Activated CD8-positive, alpha-beta memory T cell treated with anti-CD3 and anti-CD28 coated beads, Interleukin-2, amount 50 U/mL, for 1 hour (primary cell): ENCODE data around the gene IRAK2.
"Not testable (repeated sequence)": the region's sequence is repeated elsewhere in the genome, so short reads cannot be mapped to it uniquely, and the experiment has no call there.

Experiments used
- DNase-seq: peaks from one replicate; pipeline ENCODE4 v3.0.0-alpha.2; 2020; ENCODE audit errors: extremely low read depth

Gene IRAK2, protein sequence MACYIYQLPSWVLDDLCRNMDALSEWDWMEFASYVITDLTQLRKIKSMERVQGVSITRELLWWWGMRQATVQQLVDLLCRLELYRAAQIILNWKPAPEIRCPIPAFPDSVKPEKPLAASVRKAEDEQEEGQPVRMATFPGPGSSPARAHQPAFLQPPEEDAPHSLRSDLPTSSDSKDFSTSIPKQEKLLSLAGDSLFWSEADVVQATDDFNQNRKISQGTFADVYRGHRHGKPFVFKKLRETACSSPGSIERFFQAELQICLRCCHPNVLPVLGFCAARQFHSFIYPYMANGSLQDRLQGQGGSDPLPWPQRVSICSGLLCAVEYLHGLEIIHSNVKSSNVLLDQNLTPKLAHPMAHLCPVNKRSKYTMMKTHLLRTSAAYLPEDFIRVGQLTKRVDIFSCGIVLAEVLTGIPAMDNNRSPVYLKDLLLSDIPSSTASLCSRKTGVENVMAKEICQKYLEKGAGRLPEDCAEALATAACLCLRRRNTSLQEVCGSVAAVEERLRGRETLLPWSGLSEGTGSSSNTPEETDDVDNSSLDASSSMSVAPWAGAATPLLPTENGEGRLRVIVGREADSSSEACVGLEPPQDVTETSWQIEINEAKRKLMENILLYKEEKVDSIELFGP

DNA sequence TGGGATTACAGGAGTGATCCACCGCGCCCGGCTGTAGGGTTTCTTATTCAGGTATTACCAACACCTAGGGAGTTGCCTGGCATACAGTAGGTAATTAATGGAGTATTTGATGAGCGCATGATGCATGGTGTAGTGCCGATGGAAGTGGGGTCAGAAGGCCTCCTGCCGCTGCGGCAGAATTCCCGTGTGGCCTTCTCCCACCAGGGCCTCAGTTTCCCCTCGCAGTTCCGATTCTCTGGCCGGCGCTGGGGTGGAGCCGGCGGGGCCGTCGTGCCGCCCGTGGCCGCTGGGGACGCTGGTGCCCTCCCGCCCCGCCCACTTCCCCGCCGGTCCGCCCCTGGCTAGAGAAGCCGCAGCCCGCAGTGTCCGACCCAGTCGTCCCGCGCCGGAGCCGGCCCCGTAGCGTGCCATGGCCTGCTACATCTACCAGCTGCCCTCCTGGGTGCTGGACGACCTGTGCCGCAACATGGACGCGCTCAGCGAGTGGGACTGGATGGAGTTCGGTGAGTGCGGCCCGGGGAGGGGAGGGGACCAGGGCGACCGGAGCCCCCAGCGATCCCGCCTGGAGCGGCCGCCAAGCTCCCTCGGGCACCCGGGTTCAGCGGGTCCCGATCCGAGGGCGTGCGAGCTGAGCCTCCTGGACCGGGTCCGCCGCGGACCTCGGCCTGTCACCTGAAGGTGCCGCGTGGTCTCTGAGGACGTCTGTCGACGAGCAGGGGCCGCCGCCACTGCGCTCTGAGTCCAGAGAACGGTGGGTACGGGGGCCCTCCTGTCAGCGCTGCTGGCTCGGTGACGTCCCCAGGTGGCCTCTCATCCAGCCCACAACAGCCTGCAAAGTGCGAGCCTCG lies at the start of gene IRAK2:
IRAK2 (plus strand) TSS at position 374 of the 848 bp plus-strand sequence; CDS start at position 410, 36 bp downstream.
- DNase-seq: no peak

DNA sequence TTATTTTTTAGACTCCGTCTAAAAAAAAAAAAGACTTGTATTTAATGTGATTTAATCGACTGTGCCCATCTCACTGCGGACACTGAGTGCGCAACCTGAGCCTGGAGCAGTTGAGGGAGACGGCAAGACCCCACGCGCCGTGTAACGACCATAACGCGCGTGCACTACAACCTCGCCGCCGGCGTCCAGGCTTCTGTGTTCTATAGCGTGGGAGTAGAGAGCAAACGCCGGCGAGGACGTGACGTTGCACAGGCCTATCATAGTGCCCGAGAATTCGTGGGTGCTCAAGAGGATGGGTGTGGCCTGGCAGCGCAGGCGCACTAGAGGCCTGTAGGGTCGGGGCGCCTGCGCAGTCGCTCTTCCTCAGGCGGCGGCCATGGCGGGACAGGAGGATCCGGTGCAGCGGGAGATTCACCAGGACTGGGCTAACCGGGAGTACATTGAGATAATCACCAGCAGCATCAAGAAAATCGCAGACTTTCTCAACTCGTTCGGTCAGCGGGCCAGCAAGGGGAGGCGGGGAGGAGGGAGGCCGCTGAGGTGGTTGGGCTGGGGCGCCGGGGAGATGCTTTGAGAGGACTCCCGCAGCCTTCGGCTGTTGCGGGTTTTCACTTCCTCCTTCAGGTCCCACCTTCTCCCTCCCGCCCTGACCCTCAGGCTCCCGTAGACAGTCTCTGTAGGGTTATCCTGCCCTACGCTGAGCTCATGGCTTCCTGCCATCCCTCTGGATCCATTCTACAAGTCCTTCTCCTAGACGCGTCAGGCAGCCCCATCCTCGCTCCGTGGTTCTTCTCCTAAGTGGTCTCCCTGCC lies 49.2 kb upstream of the IRAK2 start, which contains the start of gene BRK1:
BRK1 (plus strand) TSS at position 350 of the 812 bp plus-strand sequence; CDS start at position 377, 27 bp downstream.
- peak; percentile 92 for DNase-seq

DNA sequence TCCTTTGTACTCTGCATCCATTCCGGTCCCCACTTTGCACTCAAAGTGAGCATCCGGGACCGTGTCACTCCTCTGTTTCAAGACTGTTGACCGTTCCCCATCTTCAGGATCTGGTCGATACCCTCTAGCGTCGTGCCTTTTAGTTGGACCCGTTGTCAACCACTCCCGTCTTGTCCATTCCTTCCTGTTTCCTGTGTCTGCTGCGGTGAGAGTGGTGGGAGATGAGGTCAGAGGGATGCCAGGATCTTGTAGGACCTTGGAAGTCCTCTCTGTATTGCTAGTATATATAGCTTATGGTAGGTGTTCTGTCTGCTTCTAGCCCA lies 48.6 kb upstream of the IRAK2 start:
- no peak for DNase-seq

DNA sequence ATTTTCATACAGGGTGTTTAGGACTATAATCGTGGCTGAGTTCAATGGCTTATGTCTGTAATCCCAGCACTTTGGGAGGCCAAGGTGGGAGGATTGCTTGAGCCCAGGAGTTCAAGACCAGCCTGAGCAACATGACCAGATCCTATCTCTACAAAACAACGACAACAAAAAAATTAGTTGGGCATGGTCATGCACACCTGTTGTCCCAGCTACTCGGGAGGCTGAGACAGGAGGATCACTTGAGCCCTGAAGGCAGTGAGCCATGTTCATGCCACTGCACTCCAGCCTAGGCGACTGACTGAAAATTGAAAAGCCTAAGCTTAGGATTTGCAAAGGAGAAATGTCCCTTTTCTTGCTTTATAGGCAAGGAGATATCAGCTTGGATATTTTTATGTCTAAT lies 47.8 kb upstream of the IRAK2 start:
- no peak for DNase-seq

DNA sequence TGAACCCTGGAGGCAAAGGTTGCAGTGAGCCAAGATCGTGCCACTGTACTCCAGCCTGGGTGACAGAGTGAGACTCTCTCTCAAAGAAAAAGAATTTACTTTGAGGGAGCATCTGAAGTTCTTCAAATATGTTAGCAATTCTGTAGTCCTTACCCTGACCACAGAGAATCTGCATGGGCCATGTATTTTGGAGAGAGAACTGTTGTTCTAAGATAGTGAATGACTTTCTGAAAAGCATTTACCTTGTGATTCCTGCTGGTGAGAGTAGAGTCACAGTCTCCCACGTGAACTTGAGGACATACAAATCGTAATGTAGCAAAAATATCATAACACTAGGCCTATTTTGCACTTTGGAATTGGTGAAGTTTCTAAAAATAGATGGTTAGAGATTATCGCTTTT lies 45.3 kb upstream of the IRAK2 start:
- no peak for DNase-seq

DNA sequence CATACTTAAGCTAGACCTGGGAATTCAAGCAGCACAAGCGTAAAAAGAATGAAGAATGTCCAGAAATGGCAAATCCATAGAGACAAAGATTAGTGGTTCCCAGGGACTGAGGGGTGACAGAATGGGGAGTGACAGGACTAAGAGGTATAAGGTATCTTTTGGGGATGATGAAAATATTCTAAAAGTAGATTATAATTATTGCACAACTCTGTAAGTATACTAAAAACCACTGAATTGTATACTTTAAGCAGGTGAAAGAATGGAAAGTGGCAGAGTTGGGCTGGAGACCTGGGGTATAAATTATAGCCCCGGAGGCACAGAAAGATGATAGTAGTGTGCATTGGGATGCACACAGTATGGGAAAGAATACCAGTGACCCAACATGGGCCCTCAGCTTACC lies 43.7 kb upstream of the IRAK2 start:
- no peak for DNase-seq

DNA sequence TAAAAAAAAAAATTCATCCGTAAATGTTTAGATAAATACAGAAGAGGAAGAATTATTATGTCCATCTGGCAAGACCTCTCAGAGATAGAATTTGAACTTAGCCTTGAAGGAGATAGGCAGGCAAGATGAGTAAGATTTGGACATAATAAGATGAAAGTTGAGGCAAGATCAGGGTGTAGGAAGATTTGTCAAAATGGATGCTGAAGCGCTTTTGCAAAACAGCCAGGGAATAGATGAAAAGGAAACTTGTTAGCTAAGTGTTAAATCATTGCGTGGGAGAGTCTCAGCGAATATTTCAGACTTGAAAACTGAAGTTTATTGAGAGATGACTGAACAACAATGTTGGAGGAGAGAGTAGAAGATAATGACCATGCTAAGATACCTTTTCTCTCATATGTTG lies 42.0 kb upstream of the IRAK2 start:
- no peak for DNase-seq

DNA sequence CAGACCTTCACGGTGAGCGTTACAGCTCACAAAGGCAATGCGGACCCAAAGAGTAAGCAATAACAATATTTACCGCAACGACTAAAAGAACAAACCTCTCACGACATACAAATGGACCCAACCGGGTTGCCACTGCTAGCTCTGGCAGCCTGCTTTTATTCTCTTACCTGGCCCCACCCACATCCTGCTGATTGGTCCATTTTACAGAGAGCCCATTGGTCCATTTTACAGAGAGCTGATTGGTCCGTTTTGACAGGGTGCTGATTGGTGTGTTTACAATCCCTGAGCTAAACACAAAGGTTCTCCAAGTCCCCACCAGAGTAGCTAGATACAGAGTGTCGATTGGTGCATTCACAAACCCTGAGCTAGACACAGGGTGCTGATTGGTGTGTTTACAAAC lies 28.8 kb upstream of the IRAK2 start:
- not testable (repeated sequence) for DNase-seq

DNA sequence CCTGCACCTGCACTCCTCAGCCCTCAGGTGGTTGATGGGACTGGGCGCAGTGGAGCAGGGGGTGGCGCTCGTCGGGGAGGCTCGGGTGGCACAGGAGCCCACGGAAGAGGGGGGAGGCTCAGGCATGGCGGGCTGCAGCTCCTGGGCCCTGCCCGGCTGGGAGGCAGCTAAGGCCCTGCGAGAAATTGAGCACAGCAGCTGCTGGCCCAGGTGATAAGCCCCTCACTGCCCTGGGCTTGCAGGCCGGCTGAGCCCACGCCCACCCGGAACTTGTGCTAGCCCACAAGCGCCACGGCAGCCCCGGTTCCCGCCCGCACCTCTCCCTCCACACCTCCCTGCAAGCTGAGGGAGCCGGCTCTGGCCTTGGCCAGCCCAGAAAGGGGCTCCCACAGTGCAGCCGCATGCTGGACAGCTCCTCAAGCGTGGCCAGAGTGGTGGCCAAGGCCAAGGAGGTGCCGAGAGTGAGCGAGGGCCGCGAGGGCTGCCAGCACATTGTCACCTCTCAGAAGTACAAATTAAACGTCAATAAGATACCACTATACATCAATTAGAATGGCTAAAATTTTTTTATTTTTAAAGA lies 28.2 kb upstream of the IRAK2 start:
- DNase-seq: no peak

DNA sequence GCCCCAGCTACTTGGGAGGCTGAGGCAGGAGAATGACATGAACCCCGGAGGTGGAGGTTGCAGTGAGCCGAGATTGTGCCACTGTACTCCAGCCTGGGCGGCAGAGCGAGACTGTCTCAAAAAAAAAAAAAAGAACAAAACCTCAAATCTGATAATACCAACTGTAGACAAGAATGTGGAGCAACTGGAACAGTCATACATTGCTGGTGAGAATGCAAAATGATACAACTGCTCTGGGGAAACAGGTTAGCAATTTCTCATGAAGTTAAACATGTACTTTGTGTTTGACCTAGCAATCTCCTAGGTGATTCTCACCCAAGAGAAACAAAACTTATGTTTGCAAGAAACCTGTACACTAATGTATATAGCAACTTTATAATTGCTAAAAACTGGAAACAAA lies 27.5 kb upstream of the IRAK2 start:
- DNase-seq: no peak

DNA sequence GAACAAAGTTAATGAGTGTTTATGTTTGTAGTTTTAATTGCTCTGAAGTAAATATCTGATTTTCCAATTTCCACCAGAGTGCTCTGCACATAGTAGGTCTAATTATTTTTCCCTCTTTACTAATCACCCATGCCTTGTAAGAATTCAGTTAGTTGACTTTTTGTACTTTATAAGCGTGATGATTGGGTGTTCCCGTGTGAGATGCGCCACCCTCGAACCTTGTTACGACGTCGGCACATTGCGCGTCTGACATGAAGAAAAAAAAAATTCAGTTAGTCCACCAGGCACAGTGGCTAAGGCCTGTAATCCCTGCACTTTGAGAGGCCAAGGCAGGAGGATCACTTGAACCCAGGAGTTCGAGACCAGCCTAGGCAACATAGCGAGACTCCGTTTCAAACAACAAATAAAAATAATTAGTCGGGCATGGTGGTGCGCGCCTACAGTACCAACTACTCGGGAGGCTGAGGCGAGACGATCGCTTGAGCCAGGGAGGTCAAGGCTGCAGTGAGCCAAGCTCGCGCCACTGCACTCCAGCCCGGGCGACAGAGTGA lies 23.6 kb upstream of the IRAK2 start:
- no peak for DNase-seq

DNA sequence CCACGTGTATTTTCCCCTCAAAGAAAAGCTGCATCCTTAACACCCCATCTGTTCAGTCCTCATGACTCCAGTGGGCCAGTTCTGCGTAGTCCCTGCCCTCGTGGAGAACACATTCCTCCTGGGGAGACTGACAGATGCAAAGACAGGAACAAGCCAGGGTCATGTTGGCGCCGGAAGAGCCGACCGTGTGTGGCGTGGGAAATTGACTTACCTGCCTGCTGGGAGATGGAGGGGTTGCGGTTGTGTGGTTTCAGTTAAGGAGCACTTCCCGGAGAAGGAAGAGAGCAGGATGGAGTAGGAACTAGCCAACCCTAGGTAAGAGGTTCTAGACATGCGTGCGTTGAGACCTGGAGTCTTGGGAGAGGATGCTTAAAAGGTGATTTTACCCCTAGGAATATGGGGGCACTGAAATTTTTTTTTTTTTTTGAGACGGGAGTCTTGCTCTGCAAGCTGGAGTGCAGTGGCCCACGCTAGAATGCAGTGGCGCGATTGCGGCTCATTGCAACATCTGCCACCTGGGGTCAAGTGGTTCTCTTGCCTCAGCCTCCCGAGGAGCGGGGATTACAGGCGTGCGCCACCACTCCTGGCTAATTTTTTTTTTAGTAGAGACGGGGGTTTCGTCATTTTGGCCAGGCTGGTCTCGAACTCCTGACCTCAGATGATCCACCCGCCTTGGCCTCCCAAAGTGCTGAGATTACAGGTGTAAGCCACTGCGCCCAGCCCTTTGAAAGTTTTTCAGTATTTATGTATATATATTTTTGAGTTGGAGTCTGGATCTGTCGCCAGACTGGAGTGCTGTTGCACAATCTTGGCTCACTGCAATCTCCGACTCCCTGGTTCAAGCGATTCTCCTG lies 21.8 kb upstream of the IRAK2 start:
- no peak for DNase-seq

DNA sequence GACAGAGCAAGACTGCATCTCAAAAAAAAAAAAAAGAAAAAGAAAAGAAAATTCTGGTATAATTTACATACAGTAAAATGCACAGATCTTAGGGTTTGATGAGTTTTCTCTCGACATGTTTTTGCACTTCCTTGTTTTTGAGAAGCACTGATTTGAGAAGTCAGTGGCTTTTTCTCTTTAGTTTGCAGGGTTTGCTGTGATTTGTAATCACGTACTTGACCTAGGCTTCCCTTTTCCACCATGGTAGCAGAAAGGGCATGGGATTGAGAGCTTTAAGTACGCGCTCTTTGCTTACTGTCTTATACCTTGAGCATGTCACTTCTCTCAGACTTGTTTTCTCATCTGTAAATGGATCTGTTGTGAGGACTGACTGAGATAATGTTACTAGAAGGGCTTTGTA lies 19.0 kb upstream of the IRAK2 start:
- DNase-seq: no peak

DNA sequence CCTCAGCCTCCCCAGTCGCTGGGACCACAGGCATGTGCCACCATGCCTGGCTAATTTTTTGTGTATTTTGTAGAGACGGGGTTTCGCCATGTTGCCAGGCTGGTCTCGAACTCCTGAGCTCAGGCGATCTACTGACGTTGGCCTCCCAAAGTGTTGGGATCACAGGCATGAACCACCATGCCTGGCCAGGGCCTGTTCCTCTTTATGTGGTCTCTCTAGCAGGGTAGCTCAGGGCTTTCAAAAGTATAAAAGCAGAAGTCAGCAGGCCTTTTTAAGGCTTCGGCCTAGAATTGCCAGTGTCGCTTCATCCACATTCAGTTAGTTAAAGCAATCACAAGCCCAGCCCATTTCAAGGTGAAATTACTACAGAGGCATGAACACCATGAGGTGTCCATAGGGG lies 15.5 kb upstream of the IRAK2 start:
- no peak for DNase-seq

DNA sequence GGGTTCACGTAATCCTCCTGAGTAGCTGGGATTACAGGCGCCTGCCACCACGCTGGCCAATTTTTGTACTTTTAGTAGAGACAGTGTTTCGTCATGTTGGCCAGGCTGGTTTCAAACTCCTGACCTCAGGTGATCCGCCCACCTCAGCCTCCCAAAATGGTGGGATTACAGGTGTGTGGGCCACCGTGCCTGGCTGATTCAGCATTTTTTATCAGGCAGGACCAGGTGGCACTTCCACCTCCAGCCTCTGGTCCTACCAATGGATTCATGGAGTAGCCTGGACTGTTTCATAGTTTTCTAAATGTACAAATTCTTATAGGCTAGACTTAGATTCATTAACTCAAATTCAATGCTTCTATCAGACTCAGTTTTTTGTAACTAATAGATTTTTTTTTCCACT lies 13.7 kb upstream of the IRAK2 start:
- DNase-seq: no peak

DNA sequence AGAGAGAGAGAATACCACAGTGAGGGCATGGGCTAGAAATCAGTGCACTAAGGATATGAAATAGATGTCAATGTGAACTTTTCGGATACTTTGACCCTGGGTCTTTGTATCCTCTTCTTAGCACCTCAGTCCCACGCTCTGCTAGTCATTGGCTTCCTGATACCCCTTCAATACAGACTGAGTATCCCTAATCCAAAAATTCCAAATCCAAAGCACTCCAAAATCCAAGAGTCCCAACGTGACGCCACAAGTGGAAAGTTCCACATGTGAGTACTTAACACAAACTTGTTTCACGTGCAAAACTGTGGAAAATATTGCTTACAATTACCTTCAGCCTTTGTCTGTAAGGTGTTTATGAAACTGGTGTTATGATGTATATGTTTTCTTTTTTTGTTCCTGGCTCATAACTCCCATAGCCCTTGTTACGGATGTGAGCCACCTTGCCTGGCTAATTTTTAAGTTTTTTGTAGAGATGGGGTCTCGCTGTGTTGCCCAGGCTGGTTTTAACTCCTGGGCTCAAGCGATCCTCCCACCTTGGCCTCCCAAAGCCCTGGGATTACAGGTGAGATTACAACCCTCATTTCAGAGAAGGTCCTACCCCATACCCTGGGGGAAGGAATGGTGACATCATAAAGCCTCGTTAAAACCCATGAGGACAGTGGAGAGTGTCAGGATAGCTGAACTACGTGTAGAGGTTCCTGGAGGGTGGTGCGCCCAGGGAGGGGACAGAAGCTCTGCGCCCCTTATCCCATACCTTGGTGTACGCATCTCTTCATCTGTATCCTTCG lies 10.2 kb upstream of the IRAK2 start:
- no peak for DNase-seq

DNA sequence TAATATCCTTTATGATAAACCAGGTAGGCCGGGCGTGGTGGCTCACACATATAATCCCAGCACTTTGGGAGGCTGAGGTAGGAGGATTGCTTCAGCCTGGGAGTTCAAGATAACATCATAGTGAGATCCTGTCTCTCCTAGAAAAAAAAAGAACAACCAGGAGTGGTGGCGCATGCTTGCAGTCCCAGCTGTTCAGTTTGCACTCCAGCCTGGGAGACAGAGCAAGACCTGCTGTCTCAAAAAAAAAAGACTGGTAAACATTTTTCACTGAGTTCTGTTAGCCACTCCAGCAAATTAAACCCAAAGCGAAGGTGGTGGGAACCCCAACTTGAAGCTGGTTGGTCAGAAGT lies 9.6 kb upstream of the IRAK2 start:
- no peak for DNase-seq

DNA sequence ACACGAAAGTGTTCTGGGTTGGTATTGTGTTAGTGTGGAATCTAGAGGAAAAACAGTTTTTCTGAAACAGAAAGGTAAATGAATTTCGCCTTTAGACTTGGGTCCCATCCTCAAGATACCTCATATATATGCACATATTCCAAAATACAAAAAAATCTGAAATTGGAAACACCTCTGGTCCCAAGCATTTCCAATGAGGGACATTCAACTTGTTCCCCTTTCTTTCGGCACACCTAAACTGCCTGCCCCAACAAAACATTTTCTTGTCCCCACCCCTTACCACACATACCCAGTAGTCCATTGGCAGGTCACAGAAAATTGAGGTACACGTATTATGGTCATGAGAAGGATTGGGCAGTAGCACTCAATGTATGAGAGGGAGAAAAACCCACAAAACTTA lies 9.1 kb upstream of the IRAK2 start:
- DNase-seq: no peak

DNA sequence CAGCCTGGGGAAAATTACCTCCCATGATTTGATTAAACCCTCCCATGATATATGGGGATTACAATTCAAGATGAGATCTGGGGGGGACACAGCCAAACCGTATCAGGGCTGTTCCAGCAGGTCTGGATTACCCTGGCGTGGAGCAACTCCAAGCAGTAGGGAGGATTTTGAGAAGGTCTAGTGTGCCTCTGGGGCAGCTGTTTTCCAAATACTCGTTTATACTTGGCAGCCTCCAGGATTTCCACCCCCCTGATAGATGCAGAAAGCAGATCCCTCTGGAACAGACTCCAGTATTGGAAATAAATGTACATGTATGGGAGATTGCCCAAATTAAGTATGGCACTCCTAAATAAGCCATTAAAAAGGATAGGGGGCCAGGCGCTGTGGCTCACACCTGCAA lies 7.7 kb upstream of the IRAK2 start:
- DNase-seq: no peak
